PFSK-1 (cell line): Measurements from ENCODE around the gene SLC22A7.

Experiments used
- FOXP2 ChIP-seq: optimal IDR thresholded peaks from 2 replicates; pipeline ENCODE3; 2011; ENCODE audit warnings: borderline replicate concordance, control low read depth, inconsistent platforms; ENCODE audit not compliant: insufficient read depth; ENCODE audit errors: extremely low read length, extremely low read depth
- POLR2AphosphoS5 ChIP-seq: IDR thresholded peaks from 2 replicates; pipeline ENCODE4 v1.6.1; 2012; ENCODE audit warnings: low read depth, mild to moderate bottlenecking, control low read depth, low read length, moderate library complexity
- REST ChIP-seq, 2 experiments: IDR thresholded peaks; 2 replicates each; pipeline versions ENCODE4 v1.6.1 to v1.8.0; 2011 to 2012; ENCODE audit warnings: low read depth in 2 of 2, low read length in 2 of 2, control low read depth in 1 of 2, inconsistent platforms in 1 of 2, mild to moderate bottlenecking in 1 of 2, moderate library complexity in 1 of 2; ENCODE audit not compliant: insufficient read depth in 1 of 2
- SIN3A ChIP-seq: IDR thresholded peaks from 2 replicates; pipeline ENCODE4 v1.6.1; 2012; ENCODE audit warnings: mild to moderate bottlenecking, low read length, moderate library complexity, borderline replicate concordance; ENCODE audit not compliant: insufficient read depth

- TF ChIP-seq POLR2AphosphoS5 (no peak), REST (IDR thresholded peaks at IDR 0.05; ENCODE audit: insufficient read depth in 1 of 2, low read depth in 2 of 2, low read length in 2 of 2) (no peak), SIN3A (no peak), FOXP2 (no peak)
Measured at GRCh38 chr6:43347444-43347843, 49.4 kb downstream of the SLC22A7 start.
